Measurements from ENCODE around the gene CASKIN1.

DNA sequence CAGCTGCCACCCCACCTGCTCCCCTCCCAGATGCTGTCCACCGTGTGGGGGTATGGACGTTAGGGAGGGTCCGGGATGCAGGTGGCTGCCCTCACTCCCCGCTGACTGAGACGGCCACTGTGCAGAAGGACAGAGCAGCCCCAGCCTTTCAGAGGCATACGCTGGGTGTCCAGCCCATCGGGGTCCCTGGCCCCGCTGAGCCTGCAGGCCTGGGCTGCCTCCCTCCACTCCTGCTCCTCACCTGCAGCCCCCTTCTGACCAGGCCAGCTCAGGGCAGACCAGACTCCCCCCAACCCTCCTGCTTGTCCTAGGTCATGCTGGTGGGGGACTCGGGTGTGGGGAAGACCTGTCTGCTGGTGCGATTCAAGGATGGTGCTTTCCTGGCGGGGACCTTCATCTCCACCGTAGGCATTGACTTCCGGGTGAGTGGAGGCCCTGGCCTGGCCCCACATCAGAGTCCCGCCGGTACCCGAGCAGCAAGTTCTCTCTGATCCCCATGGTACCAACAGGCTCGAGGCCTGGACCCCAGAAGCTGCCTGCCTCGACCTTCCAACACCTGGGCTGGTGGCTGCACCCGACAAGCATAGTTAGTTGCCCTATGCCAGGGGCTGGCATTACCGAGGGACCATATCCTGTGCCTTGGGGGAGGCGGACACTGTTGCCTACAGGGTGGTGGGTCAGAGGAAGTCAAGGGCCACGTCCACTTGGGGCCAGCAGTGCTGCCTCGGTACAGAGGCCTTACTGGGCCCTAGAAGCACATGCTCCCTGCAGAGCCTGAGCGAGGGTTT is 46.6 kb downstream of the CASKIN1 start:
- TF ChIP-seq, protein P1, sequence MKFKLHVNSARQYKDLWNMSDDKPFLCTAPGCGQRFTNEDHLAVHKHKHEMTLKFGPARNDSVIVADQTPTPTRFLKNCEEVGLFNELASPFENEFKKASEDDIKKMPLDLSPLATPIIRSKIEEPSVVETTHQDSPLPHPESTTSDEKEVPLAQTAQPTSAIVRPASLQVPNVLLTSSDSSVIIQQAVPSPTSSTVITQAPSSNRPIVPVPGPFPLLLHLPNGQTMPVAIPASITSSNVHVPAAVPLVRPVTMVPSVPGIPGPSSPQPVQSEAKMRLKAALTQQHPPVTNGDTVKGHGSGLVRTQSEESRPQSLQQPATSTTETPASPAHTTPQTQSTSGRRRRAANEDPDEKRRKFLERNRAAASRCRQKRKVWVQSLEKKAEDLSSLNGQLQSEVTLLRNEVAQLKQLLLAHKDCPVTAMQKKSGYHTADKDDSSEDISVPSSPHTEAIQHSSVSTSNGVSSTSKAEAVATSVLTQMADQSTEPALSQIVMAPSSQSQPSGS (IDR thresholded peaks at IDR 0.05; ENCODE audit: low read length) = no peak
- TF ChIP-seq, protein P2, sequence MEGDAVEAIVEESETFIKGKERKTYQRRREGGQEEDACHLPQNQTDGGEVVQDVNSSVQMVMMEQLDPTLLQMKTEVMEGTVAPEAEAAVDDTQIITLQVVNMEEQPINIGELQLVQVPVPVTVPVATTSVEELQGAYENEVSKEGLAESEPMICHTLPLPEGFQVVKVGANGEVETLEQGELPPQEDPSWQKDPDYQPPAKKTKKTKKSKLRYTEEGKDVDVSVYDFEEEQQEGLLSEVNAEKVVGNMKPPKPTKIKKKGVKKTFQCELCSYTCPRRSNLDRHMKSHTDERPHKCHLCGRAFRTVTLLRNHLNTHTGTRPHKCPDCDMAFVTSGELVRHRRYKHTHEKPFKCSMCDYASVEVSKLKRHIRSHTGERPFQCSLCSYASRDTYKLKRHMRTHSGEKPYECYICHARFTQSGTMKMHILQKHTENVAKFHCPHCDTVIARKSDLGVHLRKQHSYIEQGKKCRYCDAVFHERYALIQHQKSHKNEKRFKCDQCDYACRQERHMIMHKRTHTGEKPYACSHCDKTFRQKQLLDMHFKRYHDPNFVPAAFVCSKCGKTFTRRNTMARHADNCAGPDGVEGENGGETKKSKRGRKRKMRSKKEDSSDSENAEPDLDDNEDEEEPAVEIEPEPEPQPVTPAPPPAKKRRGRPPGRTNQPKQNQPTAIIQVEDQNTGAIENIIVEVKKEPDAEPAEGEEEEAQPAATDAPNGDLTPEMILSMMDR (IDR thresholded peaks at IDR 0.05; ENCODE audit: control extremely low read depth in 1 of 3, insufficient read depth in 1 of 3, low read depth in 1 of 3, low read length in 3 of 3) = 0 out of 4 replicates have a peak, but pooled peaks of 1 of the 3 experiments have one; percentile 0
- peak in 1 of 2 experiments; percentile 20; a peak in 1 of 3 replicates for TF ChIP-seq POLR2A (IDR thresholded peaks at IDR 0.05; ENCODE audit: control extremely low read depth in 1 of 2, low read depth in 2 of 2, low read length in 2 of 2)
- TF ChIP-seq SUZ12 (IDR thresholded peaks at IDR 0.05; ENCODE audit: low read length) = no peak
- TF ChIP-seq NANOG (IDR thresholded peaks at IDR 0.05; ENCODE audit: insufficient read depth, low read depth, low read length, poor library complexity, severe bottlenecking) = no peak
- TF ChIP-seq ZNF274 (IDR thresholded peaks at IDR 0.05; ENCODE audit: borderline replicate concordance, extremely low read depth, low read length) = no peak
- peak; percentile 76 for TF ChIP-seq POLR2AphosphoS5 (IDR thresholded peaks at IDR 0.05; ENCODE audit: low read depth, low read length)
- TF ChIP-seq CEBPB (IDR thresholded peaks at IDR 0.05; ENCODE audit: low read depth, low read length) = no peak
- no peak for TF ChIP-seq HDAC2 (IDR thresholded peaks at IDR 0.05; ENCODE audit: borderline replicate concordance in 1 of 2, low read depth in 2 of 2, low read length in 2 of 2)
- no peak for TF ChIP-seq EGR1 (IDR thresholded peaks at IDR 0.05; ENCODE audit: borderline replicate concordance, low read depth, low read length)
- TF ChIP-seq, protein P3, sequence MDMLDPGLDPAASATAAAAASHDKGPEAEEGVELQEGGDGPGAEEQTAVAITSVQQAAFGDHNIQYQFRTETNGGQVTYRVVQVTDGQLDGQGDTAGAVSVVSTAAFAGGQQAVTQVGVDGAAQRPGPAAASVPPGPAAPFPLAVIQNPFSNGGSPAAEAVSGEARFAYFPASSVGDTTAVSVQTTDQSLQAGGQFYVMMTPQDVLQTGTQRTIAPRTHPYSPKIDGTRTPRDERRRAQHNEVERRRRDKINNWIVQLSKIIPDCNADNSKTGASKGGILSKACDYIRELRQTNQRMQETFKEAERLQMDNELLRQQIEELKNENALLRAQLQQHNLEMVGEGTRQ (IDR thresholded peaks at IDR 0.05; ENCODE audit: low read length) = no peak
- no peak for TF ChIP-seq TBP (IDR thresholded peaks at IDR 0.05; ENCODE audit: low read depth, low read length)

Measured in H1 (cell line).